Measurements from ENCODE around the gene PIK3C2G. TPM values are rescaled to one million over a fixed set of nuclear protein-coding genes. Genes with fewer than 3 reads are reported as not detected.
A peak's percentile ranks its signal among the peaks of the same experiment; 100 is the strongest.

Gene PIK3C2G
- total and polyA plus RNA-seq, 2 donors from 2014 or later = 4.4 to 5.8 TPM

DNA sequence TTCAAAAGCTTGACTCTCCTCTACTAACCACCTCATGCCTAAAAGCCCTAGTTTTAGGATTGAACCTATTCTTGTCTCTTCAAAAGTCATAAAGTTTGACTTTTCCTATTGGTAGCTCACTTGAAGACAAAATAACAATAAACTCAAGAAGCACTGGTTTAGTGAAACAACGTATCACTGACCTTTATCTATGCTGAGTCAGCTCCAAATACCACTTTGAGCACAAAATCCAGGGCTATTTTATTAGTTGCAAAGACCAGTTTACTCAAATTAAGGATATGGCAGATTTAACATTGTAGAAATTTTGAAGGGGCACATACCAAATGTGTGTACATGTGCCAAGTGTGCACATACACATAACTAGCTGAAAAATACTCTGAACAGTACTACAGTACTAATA lies 45.0 kb downstream of the PIK3C2G start:
- Histone ChIP-seq H3K4me3 (ENCODE audit: low read length in 3 of 3) (no peak overlapping the region), H3K27ac (ENCODE audit: low read depth in 2 of 2, low read length in 2 of 2) (no peak overlapping the region), H3K4me1 (ENCODE audit: control insufficient read depth in 2 of 3, insufficient read depth in 2 of 3, low read depth in 1 of 3, low read length in 3 of 3) (no peaks in the 10 kb centered on the region), H3K9me3 (ENCODE audit: control insufficient read depth in 2 of 3, insufficient read depth in 1 of 3, low read length in 3 of 3) (no peaks in the 10 kb centered on the region), H3K9ac (ENCODE audit: low read length in 3 of 3) (no peak overlapping the region), H3K27me3 (ENCODE audit: control insufficient read depth, insufficient read depth, low read length) (no peaks in the 10 kb centered on the region), H3K36me3 (ENCODE audit: control insufficient read depth in 2 of 3, insufficient read depth in 3 of 3, low read length in 3 of 3) (no peaks in the 10 kb centered on the region)
- TF ChIP-seq, protein P1, sequence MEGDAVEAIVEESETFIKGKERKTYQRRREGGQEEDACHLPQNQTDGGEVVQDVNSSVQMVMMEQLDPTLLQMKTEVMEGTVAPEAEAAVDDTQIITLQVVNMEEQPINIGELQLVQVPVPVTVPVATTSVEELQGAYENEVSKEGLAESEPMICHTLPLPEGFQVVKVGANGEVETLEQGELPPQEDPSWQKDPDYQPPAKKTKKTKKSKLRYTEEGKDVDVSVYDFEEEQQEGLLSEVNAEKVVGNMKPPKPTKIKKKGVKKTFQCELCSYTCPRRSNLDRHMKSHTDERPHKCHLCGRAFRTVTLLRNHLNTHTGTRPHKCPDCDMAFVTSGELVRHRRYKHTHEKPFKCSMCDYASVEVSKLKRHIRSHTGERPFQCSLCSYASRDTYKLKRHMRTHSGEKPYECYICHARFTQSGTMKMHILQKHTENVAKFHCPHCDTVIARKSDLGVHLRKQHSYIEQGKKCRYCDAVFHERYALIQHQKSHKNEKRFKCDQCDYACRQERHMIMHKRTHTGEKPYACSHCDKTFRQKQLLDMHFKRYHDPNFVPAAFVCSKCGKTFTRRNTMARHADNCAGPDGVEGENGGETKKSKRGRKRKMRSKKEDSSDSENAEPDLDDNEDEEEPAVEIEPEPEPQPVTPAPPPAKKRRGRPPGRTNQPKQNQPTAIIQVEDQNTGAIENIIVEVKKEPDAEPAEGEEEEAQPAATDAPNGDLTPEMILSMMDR (IDR thresholded peaks at IDR 0.05; ENCODE audit: borderline replicate concordance, extremely low read depth, insufficient read depth) = no peak
- DNase-seq (no peak), FAIRE-seq (no peak)
- intact Hi-C loops (cut with DNase I) = no loop called here

- FAIRE-seq (no peak), DNase-seq (peak in 3 of 5 donors; percentile 15 to 67 (median 62))
- TF ChIP-seq, protein P1 (IDR thresholded peaks at IDR 0.05; ENCODE audit: borderline replicate concordance, extremely low read depth, insufficient read depth) = no peak
- H3K4me1 ChIP-seq (ENCODE audit: control insufficient read depth in 2 of 3, insufficient read depth in 2 of 3, low read depth in 1 of 3, low read length in 3 of 3) = no peaks in the 10 kb centered on the region
- intact Hi-C loops (cut with DNase I) = no loop called here
- no peaks in the 10 kb centered on the region for H3K27me3 ChIP-seq (ENCODE audit: control insufficient read depth, insufficient read depth, low read length)
- H3K4me3 ChIP-seq (ENCODE audit: low read length in 3 of 3) = no peak overlapping the region
- no peaks in the 10 kb centered on the region for H3K36me3 ChIP-seq (ENCODE audit: control insufficient read depth in 2 of 3, insufficient read depth in 3 of 3, low read length in 3 of 3)
- H3K27ac ChIP-seq (ENCODE audit: low read depth in 2 of 2, low read length in 2 of 2) = no peak overlapping the region
- H3K9ac ChIP-seq (ENCODE audit: low read length in 3 of 3) = no peak overlapping the region
- H3K9me3 ChIP-seq (ENCODE audit: control insufficient read depth in 2 of 3, insufficient read depth in 1 of 3, low read length in 3 of 3) = no peaks in the 10 kb centered on the region
These were observed 52.0 kb downstream of the PIK3C2G start for GRCh38 chr12:18313306-18313705.

GRCh38 chr12:18320036-18320617 lies 58.8 kb downstream of the PIK3C2G start:
- intact Hi-C loops (cut with DNase I) = no loop called here
- Histone ChIP-seq H3K9ac (ENCODE audit: low read length in 3 of 3) (no peak overlapping the region), H3K27ac (ENCODE audit: low read depth in 2 of 2, low read length in 2 of 2) (no peak overlapping the region), H3K36me3 (ENCODE audit: control insufficient read depth in 2 of 3, insufficient read depth in 3 of 3, low read length in 3 of 3) (no peaks in the 10 kb centered on the region), H3K4me3 (ENCODE audit: low read length in 3 of 3) (no peak overlapping the region), H3K9me3 (ENCODE audit: control insufficient read depth in 2 of 3, insufficient read depth in 1 of 3, low read length in 3 of 3) (no peaks in the 10 kb centered on the region), H3K4me1 (ENCODE audit: control insufficient read depth in 2 of 3, insufficient read depth in 2 of 3, low read depth in 1 of 3, low read length in 3 of 3) (peaks cover 0 to 7% (median 0%) of the 10 kb centered on the region in 3 donors), H3K27me3 (ENCODE audit: control insufficient read depth, insufficient read depth, low read length) (no peaks in the 10 kb centered on the region)
- TF ChIP-seq, protein P1 (IDR thresholded peaks at IDR 0.05; ENCODE audit: borderline replicate concordance, extremely low read depth, insufficient read depth) = peak; percentile 63
- FAIRE-seq = peak; percentile 33
- peak in 3 of 5 donors; percentile 34 to 77 (median 69) for DNase-seq

DNA sequence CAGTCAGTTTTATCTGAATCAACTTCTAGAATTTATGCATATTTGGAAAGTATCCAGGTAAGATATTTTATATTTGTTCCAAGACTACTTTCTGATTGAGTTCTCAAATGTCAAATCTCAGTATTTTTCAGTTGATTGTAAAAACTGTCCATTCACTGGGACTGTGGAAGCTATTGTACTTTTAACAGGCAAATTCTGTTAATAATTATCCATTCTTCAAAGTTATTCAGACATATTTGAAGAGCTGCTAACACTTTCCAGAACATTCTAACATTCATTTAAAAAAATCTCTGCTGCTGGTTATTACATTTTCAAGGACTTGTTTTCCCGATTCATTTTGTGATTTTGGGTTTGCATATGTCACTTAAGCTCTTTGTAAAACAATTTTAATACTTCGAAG lies 59.7 kb downstream of the PIK3C2G start:
- Histone ChIP-seq H3K9ac (ENCODE audit: low read length in 3 of 3) (no peak overlapping the region), H3K9me3 (ENCODE audit: control insufficient read depth in 2 of 3, insufficient read depth in 1 of 3, low read length in 3 of 3) (no peaks in the 10 kb centered on the region), H3K4me1 (ENCODE audit: control insufficient read depth in 2 of 3, insufficient read depth in 2 of 3, low read depth in 1 of 3, low read length in 3 of 3) (peaks cover 0 to 7% (median 0%) of the 10 kb centered on the region in 3 donors), H3K27ac (ENCODE audit: low read depth in 2 of 2, low read length in 2 of 2) (no peak overlapping the region), H3K4me3 (ENCODE audit: low read length in 3 of 3) (no peak overlapping the region), H3K27me3 (ENCODE audit: control insufficient read depth, insufficient read depth, low read length) (no peaks in the 10 kb centered on the region), H3K36me3 (ENCODE audit: control insufficient read depth in 2 of 3, insufficient read depth in 3 of 3, low read length in 3 of 3) (no peaks in the 10 kb centered on the region)
- DNase-seq (no peak), FAIRE-seq (no peak)
- TF ChIP-seq, protein P1 (IDR thresholded peaks at IDR 0.05; ENCODE audit: borderline replicate concordance, extremely low read depth, insufficient read depth) = no peak
- intact Hi-C loops (cut with DNase I) = no loop called here

Data from kidney (tissue), 14 donors.